ENCODE results near the gene PTPRG.

PTPRG gene

GRCh38 chr3:61668317-61668864, 107.0 kb downstream of the PTPRG start:
- H3K4me3 ChIP-seq (ENCODE audit: low read length), result no peak overlapping the region
- no peak for TF ChIP-seq CTCF (conservative IDR thresholded peaks at IDR 0.05; ENCODE audit: low read depth, low read length)
- no peak for DNase-seq (ENCODE audit: low read depth)

- DNase-seq (ENCODE audit: low read depth), result no peak
- H3K4me3 ChIP-seq (ENCODE audit: low read length), result no peak overlapping the region
- no peak for TF ChIP-seq CTCF (conservative IDR thresholded peaks at IDR 0.05; ENCODE audit: low read depth, low read length)
Observed at GRCh38 chr3:61669203-61669602, 107.8 kb downstream of the PTPRG start.

GRCh38 chr3:61669668-61670299, 108.4 kb downstream of the PTPRG start:
- TF ChIP-seq CTCF (conservative IDR thresholded peaks at IDR 0.05; ENCODE audit: low read depth, low read length), result no peak
- H3K4me3 ChIP-seq (ENCODE audit: low read length), result no peak overlapping the region
- no peak for DNase-seq (ENCODE audit: low read depth)

GRCh38 chr3:61673651-61674050, 112.3 kb downstream of the PTPRG start:
- TF ChIP-seq CTCF (conservative IDR thresholded peaks at IDR 0.05; ENCODE audit: low read depth, low read length), result no peak
- no peak overlapping the region for H3K4me3 ChIP-seq (ENCODE audit: low read length)
- no peak for DNase-seq (ENCODE audit: low read depth)

GRCh38 chr3:61674596-61674995, 113.2 kb downstream of the PTPRG start:
- no peak overlapping the region for H3K4me3 ChIP-seq (ENCODE audit: low read length)
- DNase-seq (ENCODE audit: low read depth), result no peak
- TF ChIP-seq CTCF (conservative IDR thresholded peaks at IDR 0.05; ENCODE audit: low read depth, low read length), result no peak

GRCh38 chr3:61679026-61679425, 117.7 kb downstream of the PTPRG start:
- TF ChIP-seq CTCF (conservative IDR thresholded peaks at IDR 0.05; ENCODE audit: low read depth, low read length), result no peak
- DNase-seq (ENCODE audit: low read depth), result no peak
- no peak overlapping the region for H3K4me3 ChIP-seq (ENCODE audit: low read length)

- no peak overlapping the region for H3K4me3 ChIP-seq (ENCODE audit: low read length)
- TF ChIP-seq CTCF (conservative IDR thresholded peaks at IDR 0.05; ENCODE audit: low read depth, low read length), result no peak
- no peak for DNase-seq (ENCODE audit: low read depth)
Observed at GRCh38 chr3:61680617-61681016, 119.2 kb downstream of the PTPRG start.
